GM04504 (cell line): ENCODE measurements around the gene MYO16.

Experiments used
- DNase-seq: peaks from one replicate; pipeline ENCODE4 v3.0.0-alpha.2; 2012; ENCODE audit warnings: low read depth

The MYO16 gene

GRCh38 chr13:108663710-108664109 lies 34.3 kb downstream of the MYO16 start:
- DNase-seq: no peak

GRCh38 chr13:108667205-108667604 lies 37.8 kb downstream of the MYO16 start:
- no peak for DNase-seq

- DNase-seq: no peak
Measured at GRCh38 chr13:108669381-108669780, 40.0 kb downstream of the MYO16 start.

GRCh38 chr13:108674346-108674745 lies 44.9 kb downstream of the MYO16 start:
- no peak for DNase-seq

GRCh38 chr13:108674771-108675170 lies 45.4 kb downstream of the MYO16 start:
- no peak for DNase-seq

GRCh38 chr13:108676620-108677019 lies 47.2 kb downstream of the MYO16 start:
- no peak for DNase-seq

GRCh38 chr13:108677806-108678205 lies 48.4 kb downstream of the MYO16 start:
- DNase-seq: no peak

GRCh38 chr13:108680011-108680410 lies 50.6 kb downstream of the MYO16 start:
- DNase-seq: no peak

GRCh38 chr13:108681986-108682575 lies 52.7 kb downstream of the MYO16 start:
- DNase-seq: no peak

GRCh38 chr13:108682714-108683113 lies 53.3 kb downstream of the MYO16 start:
- DNase-seq: no peak

GRCh38 chr13:108686027-108686426 lies 56.6 kb downstream of the MYO16 start:
- DNase-seq: no peak

- no peak for DNase-seq
Measured at GRCh38 chr13:108690726-108691125, 61.3 kb downstream of the MYO16 start.

- peak; percentile 10 for DNase-seq
Measured at GRCh38 chr13:108700422-108701170, 71.2 kb downstream of the MYO16 start.

- no peak for DNase-seq
Measured at GRCh38 chr13:108702171-108702570, 72.8 kb downstream of the MYO16 start.

- DNase-seq: no peak
Measured at GRCh38 chr13:108705031-108705430, 75.6 kb downstream of the MYO16 start.

GRCh38 chr13:108707584-108707983 lies 78.2 kb downstream of the MYO16 start:
- DNase-seq: no peak

- DNase-seq: no peak
Measured at GRCh38 chr13:108708921-108709320, 79.5 kb downstream of the MYO16 start.

GRCh38 chr13:108711386-108711785 lies 82.0 kb downstream of the MYO16 start:
- DNase-seq: no peak

GRCh38 chr13:108725471-108725870 lies 96.1 kb downstream of the MYO16 start:
- DNase-seq: no peak

GRCh38 chr13:108728370-108728769 lies 99.0 kb downstream of the MYO16 start:
- DNase-seq: no peak

- no peak for DNase-seq
Measured at GRCh38 chr13:108733022-108733560, 103.7 kb downstream of the MYO16 start.

- no peak for DNase-seq
Measured at GRCh38 chr13:108734676-108735075, 105.3 kb downstream of the MYO16 start.

- no peak for DNase-seq
Measured at GRCh38 chr13:108741930-108742329, 112.5 kb downstream of the MYO16 start.
